Skeletal muscle tissue (tissue), 4 donors: Measurements from ENCODE around the gene NOC3L. TPM values are rescaled to one million over a fixed set of nuclear protein-coding genes. Genes with fewer than 3 reads are reported as not detected.

Experiments used
- H3K27ac ChIP-seq: one replicate; pipeline ENCODE4 v1.7.0; 2013; ENCODE audit warnings: mild to moderate bottlenecking, low read depth, low read length, inconsistent platforms
- H3K27me3 ChIP-seq, 3 donors: one replicate each; pipeline ENCODE4 v1.7.0; 2013; ENCODE audit warnings: low read length in 3 of 3; ENCODE audit not compliant: control insufficient read depth in 3 of 3, insufficient read depth in 3 of 3
- H3K36me3 ChIP-seq, 3 donors: one replicate each; pipeline ENCODE4 v1.7.0; 2013; ENCODE audit warnings: low read length in 3 of 3; ENCODE audit not compliant: control insufficient read depth in 3 of 3, insufficient read depth in 3 of 3
- H3K4me1 ChIP-seq, 3 donors: one replicate each; pipeline ENCODE4 v1.7.0; 2013; ENCODE audit warnings: low read length in 3 of 3, mild to moderate bottlenecking in 3 of 3; ENCODE audit not compliant: control insufficient read depth in 3 of 3, insufficient read depth in 3 of 3
- H3K4me3 ChIP-seq, 3 donors: one replicate each; pipeline ENCODE4 v1.7.0; 2013; ENCODE audit warnings: low read length in 3 of 3
- H3K9ac ChIP-seq, 3 donors: one replicate each; pipeline ENCODE4 v1.7.0; 2013; ENCODE audit warnings: low read length in 3 of 3, mild to moderate bottlenecking in 3 of 3, moderate library complexity in 2 of 3, low read depth in 1 of 3
- H3K9me3 ChIP-seq, 3 donors: one replicate each; pipeline ENCODE4 v1.7.0; 2013; ENCODE audit warnings: low read length in 3 of 3; ENCODE audit not compliant: control insufficient read depth in 3 of 3
- total RNA-seq: library from RNA; depleted of rRNA; stranded (reverse); fragments of >200 nt; gene quantifications from one replicate; pipeline ENCODE4 v1.2.3, GENCODE V29; 2014
- donor health status: Osteomylitis.

NOC3L gene
- total RNA-seq: 13.6 TPM

- Histone ChIP-seq H3K27ac (peak within 1 kb of the TSS; percentile 73), H3K27me3 (no peaks in the 10 kb centered on the region), H3K4me1 (peaks cover 6 to 17% (median 17%) of the 10 kb centered on the region in 3 donors), H3K4me3 (peak within 1 kb of the TSS; percentile 90 to 96 (median 94)), H3K36me3 (peaks cover 1 to 6% (median 5%) of the 10 kb centered on the region in 3 donors), H3K9me3 (no peaks in the 10 kb centered on the region), H3K9ac (peak within 1 kb of the TSS; percentile 83 to 94 (median 89))
These were observed at the start of gene NOC3L for GRCh38 chr10:94362360-94363250. Gene NOC3L, minus strand, starts transcription at chr10:94362939. Its CDS starts 101 bp downstream, at chr10:94362838.

- Histone ChIP-seq H3K9ac (no peak overlapping the region), H3K9me3 (no peaks in the 10 kb centered on the region), H3K4me3 (no peak overlapping the region), H3K36me3 (no peaks in the 10 kb centered on the region), H3K27me3 (no peaks in the 10 kb centered on the region), H3K27ac (no peak overlapping the region), H3K4me1 (peaks cover 3 to 4% (median 3%) of the 10 kb centered on the region in 3 donors)
These were observed 49.7 kb upstream of the NOC3L start for GRCh38 chr10:94412449-94412848.

GRCh38 chr10:94411304-94411703 is 48.6 kb upstream of the NOC3L start:
- H3K4me3 ChIP-seq: no peak overlapping the region
- H3K9me3 ChIP-seq: no peaks in the 10 kb centered on the region
- no peak overlapping the region for H3K9ac ChIP-seq
- H3K4me1 ChIP-seq: peaks cover 3 to 4% (median 3%) of the 10 kb centered on the region in 3 donors
- H3K27ac ChIP-seq: no peak overlapping the region
- H3K27me3 ChIP-seq: no peaks in the 10 kb centered on the region
- no peaks in the 10 kb centered on the region for H3K36me3 ChIP-seq

- Histone ChIP-seq H3K4me1 (peaks cover 3 to 12% (median 8%) of the 10 kb centered on the region in 3 donors), H3K27me3 (no peaks in the 10 kb centered on the region)
These were observed 46.4 kb upstream of the NOC3L start for GRCh38 chr10:94409021-94409657.

GRCh38 chr10:94407668-94408067 is 44.9 kb upstream of the NOC3L start:
- Histone ChIP-seq H3K4me3 (no peak overlapping the region), H3K36me3 (no peaks in the 10 kb centered on the region), H3K4me1 (peaks cover 3 to 12% (median 3%) of the 10 kb centered on the region in 3 donors), H3K9ac (no peak overlapping the region), H3K27ac (no peak overlapping the region), H3K9me3 (no peaks in the 10 kb centered on the region), H3K27me3 (no peaks in the 10 kb centered on the region)

More at GRCh38 chr10:94409021-94409657, 46.4 kb upstream of the NOC3L start:
- Histone ChIP-seq H3K36me3 (no peaks in the 10 kb centered on the region), H3K9me3 (no peaks in the 10 kb centered on the region), H3K27ac (no peak overlapping the region), H3K4me3 (no peak overlapping the region), H3K9ac (no peak overlapping the region)

DNA sequence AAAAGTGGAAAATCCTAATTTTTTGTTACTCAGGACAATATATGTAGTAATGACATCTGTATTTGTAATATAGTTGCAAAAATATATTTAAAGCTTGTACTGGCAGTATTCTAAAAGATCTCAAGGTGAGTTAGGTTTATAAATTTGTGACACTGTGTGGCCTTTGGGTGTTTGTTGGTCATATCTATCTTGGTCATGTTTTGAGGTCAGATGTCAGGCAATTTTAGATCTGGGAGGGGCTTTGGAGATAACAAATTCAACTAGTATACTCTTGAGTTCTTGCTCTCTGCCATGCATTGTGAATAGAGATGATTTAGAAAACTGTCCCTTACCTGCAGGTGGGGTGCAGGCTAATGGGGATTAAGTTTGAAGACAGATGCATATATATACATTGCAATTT is 42.7 kb upstream of the NOC3L start:
- Histone ChIP-seq H3K27me3 (no peaks in the 10 kb centered on the region), H3K36me3 (no peaks in the 10 kb centered on the region), H3K9ac (no peak overlapping the region), H3K9me3 (no peaks in the 10 kb centered on the region), H3K27ac (no peak overlapping the region), H3K4me1 (peaks cover 3 to 12% (median 3%) of the 10 kb centered on the region in 3 donors), H3K4me3 (no peak overlapping the region)

- H3K27ac ChIP-seq: peak overlapping the region; percentile 90
- H3K4me1 ChIP-seq: peaks cover 0 to 12% (median 3%) of the 10 kb centered on the region in 3 donors
- H3K4me3 ChIP-seq: peak overlapping the region; percentile 50 to 94 (median 87)
- no peaks in the 10 kb centered on the region for H3K9me3 ChIP-seq
- peak overlapping the region; percentile 83 to 89 (median 89) for H3K9ac ChIP-seq
- H3K27me3 ChIP-seq: no peaks in the 10 kb centered on the region
- H3K36me3 ChIP-seq: no peaks in the 10 kb centered on the region
These were observed 40.9 kb upstream of the NOC3L start for GRCh38 chr10:94403380-94404213.

- Histone ChIP-seq H3K4me1 (peaks cover 0 to 12% (median 3%) of the 10 kb centered on the region in 3 donors), H3K9me3 (no peaks in the 10 kb centered on the region), H3K36me3 (no peaks in the 10 kb centered on the region), H3K4me3 (peak overlapping the region; percentile 50 to 94 (median 87)), H3K27me3 (no peaks in the 10 kb centered on the region), H3K9ac (peak overlapping the region; percentile 83 to 89 (median 89)), H3K27ac (peak overlapping the region; percentile 90)
These were observed 40.2 kb upstream of the NOC3L start for GRCh38 chr10:94402843-94403379.

GRCh38 chr10:94402204-94402842 is 39.6 kb upstream of the NOC3L start, which contains the start of gene TBC1D12:
Gene TBC1D12, plus strand, starts transcription at chr10:94402541. Its CDS starts 73 bp downstream, at chr10:94402614.
- Histone ChIP-seq H3K9me3 (no peaks in the 10 kb centered on the region), H3K27me3 (no peaks in the 10 kb centered on the region)

More at GRCh38 chr10:94402204-94402842, 39.6 kb upstream of the NOC3L start, which contains the start of gene TBC1D12:
- Histone ChIP-seq H3K36me3 (no peaks in the 10 kb centered on the region), H3K27ac (peak within 1 kb of the TSS; percentile 90), H3K4me3 (peak within 1 kb of the TSS; percentile 50 to 94 (median 87)), H3K9ac (peak within 1 kb of the TSS; percentile 83 to 89 (median 89)), H3K4me1 (peaks cover 0 to 12% (median 3%) of the 10 kb centered on the region in 3 donors)
